ENCODE results near the gene C1QTNF12.
"Not testable (repeated sequence)": the region's sequence is repeated elsewhere in the genome, so short reads cannot be mapped to it uniquely, and the experiment has no call there.

C1QTNF12 gene

DNA sequence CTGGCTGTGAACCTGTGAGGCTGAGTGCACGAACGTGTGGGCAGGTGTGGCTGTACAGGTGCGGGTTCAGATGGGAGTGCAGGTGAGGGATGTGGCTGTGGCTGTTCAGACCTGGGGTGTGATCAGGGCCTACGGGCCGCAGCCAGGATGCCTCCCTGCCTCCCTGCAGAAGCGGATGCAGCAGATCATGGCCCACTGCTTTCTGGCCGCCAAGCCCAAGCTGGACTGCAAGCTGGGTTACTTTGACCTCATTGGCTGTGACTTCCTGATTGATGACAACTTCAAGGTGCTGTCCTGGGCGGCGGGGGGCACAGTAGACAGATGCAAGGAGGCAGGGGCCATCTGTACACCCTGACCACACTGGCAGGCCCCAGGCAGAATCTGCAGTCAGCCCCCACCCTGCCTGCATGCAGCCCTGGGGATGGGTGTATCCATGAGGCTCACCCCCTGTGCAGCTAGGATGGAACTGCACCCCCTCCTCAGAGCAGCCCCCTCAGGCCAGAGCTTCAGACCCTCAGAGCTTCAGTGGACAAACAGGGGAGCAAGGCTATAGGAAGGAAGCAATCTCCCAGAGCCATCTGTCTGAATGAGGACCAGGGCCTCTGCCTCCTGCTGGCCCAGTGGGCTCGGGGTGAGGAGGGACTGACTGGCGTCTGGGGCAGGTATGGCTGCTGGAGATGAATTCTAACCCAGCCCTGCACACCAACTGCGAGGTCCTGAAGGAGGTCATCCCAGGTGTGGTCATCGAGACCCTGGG lies 49.9 kb downstream of the C1QTNF12 start:
- no peak for DNase-seq

DNA sequence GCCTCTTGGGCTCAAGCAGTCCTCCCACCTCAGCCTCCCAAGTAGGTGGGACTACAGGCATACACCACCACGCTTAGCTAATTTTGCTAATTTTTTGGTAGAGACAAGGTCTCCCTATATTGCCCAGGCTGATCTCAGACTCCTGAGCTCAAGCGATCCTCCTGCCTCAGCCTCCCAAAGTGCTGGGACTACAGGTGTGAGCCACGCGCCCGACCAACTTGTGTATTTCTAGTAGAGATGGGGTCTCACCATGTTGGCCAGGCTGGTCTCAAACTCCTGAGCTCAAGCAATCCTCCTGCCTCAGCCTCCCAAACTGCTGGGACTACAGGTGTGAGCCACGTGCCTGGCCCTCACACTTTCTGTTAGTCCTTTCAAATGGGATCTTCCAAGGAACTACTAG lies 50.8 kb downstream of the C1QTNF12 start:
- not testable (repeated sequence) for DNase-seq

DNA sequence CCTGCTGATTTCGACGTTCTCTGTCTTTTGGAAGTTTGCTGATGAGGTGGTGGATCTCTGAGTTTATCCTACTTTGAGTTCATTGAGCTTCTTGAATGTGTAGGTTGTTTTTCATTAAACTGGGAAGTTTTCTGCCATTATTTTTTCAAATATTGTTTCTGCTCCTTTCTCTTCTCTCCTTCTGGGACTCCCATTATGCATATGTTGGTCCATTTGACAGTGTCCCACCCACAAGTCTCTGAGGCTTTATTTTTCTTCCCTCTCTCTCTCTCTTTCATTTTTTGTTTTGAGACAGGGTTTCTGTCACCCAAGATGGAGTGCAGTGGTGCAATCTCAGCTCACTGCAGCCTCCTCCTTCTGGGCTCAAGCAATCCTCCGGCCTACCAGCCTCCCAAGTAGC lies 51.8 kb downstream of the C1QTNF12 start:
- no peak for DNase-seq
